ENCODE measurements around the gene FNDC11. TPM values are rescaled to one million over a fixed set of nuclear protein-coding genes. Genes with fewer than 3 reads are reported as not detected.

The FNDC11 gene
- total RNA-seq, 1 experiment from 2014 or later, result 2.5 TPM

- TF ChIP-seq CTCF (conservative IDR thresholded peaks at IDR 0.05), result no peak
- Histone ChIP-seq H4K5ac (ENCODE audit: insufficient read length, low read depth, low read length) (no peak overlapping the region), H2BK15ac (ENCODE audit: low read depth, low read length) (no peak overlapping the region), H3K4me2 (ENCODE audit: insufficient read depth, insufficient read length, low read length) (no peak overlapping the region), H2BK12ac (ENCODE audit: insufficient read length, low read depth, low read length) (no peak overlapping the region), H3K23me2 (ENCODE audit: insufficient read length, low read depth, low read length, poor library complexity, severe bottlenecking) (no peaks in the 10 kb centered on the region), H2BK5ac (ENCODE audit: insufficient read length, low read length) (no peak overlapping the region), H4K91ac (ENCODE audit: insufficient read length, low read depth, low read length) (no peak overlapping the region), H3K4me1 (ENCODE audit: insufficient read depth, low read length) (no peaks in the 10 kb centered on the region), H4K8ac (replicated peaks; ENCODE audit: insufficient read length, low read depth, low read length) (no peak overlapping the region), H4K20me1 (ENCODE audit: control insufficient read depth, insufficient read depth, insufficient read length) (no peaks in the 10 kb centered on the region), H3K14ac (ENCODE audit: insufficient read depth, low read length) (no peak overlapping the region), H3K4ac (ENCODE audit: low read depth, low read length) (no peak overlapping the region), H2AK5ac (ENCODE audit: insufficient read length, low read length) (no peak overlapping the region), H3K79me1 (ENCODE audit: insufficient read depth, low read depth, low read length, poor library complexity, severe bottlenecking) (no peaks in the 10 kb centered on the region), H3K18ac (ENCODE audit: insufficient read length, low read depth, low read length) (no peak overlapping the region), H3K23ac (ENCODE audit: insufficient read length, low read depth, low read length) (no peak overlapping the region), H3K56ac (ENCODE audit: insufficient read length, low read depth, low read length) (no peak overlapping the region), H2BK120ac (ENCODE audit: low read depth, low read length, poor library complexity, severe bottlenecking) (no peak overlapping the region), H3K9me3 (ENCODE audit: control insufficient read depth, low read depth, low read length) (no peaks in the 10 kb centered on the region), H3K9ac (ENCODE audit: extremely low read depth, insufficient read length, low read length) (no peak overlapping the region), H2BK20ac (ENCODE audit: low read depth, low read length, poor library complexity, severe bottlenecking) (no peak overlapping the region), H2AFZ (ENCODE audit: low read length) (no peak overlapping the region), H3K79me2 (ENCODE audit: insufficient read depth, low read length) (no peaks in the 10 kb centered on the region), H3K27me3 (ENCODE audit: insufficient read depth, low read length) (no peaks in the 10 kb centered on the region), H3T11ph (ENCODE audit: low read length) (no peak overlapping the region), H3K27ac (ENCODE audit: insufficient read length, low read depth, low read length) (no peak overlapping the region)
- Mint-ChIP-seq H3K4me1 (peaks cover 3 to 7% of the 10 kb centered on the region in 2 experiments; a peak in 2 of 4 replicates), H3K36me3 (ENCODE audit: insufficient read depth in 1 of 3, low read depth in 3 of 3) (peaks cover 2 to 40% (median 28%) of the 10 kb centered on the region in 3 experiments), H3K27me3 (ENCODE audit: low read depth) (no peaks in the 10 kb centered on the region), H3K4me3 (no peak overlapping the region), H3K9me3 (no peaks in the 10 kb centered on the region), H3K27ac (no peak overlapping the region; a peak in 1 of 7 replicates)
- no CpG with 5 or more reads among the region's 28 CpGs for WGBS (ENCODE audit: extremely low coverage, insufficient read length, low lambda C conversion rate)
- no peak for DNase-seq
Measured at GRCh38 chr20:63591786-63592355, 37.9 kb downstream of the FNDC11 start.
